Measurements from ENCODE around the gene SRM. TPM values are rescaled to one million over a fixed set of nuclear protein-coding genes. Genes with fewer than 3 reads are reported as not detected.
A peak's percentile ranks its signal among the peaks of the same experiment; 100 is the strongest.
"Not testable (repeated sequence)": the region's sequence is repeated elsewhere in the genome, so short reads cannot be mapped to it uniquely, and the experiment has no call there.

Gene SRM
- polyA plus RNA-seq, 1 experiment = 41.4 TPM

GRCh38 chr1:11041048-11041447 lies 18.8 kb downstream of the SRM start:
- Histone ChIP-seq H3K27ac (ENCODE audit: low read depth, low read length) (no peak overlapping the region), H3K4me3 (ENCODE audit: low read depth, low read length) (no peak overlapping the region), H3K9me3 (ENCODE audit: control insufficient read depth, insufficient read depth, low read length) (no peaks in the 10 kb centered on the region; the same call in 1 of the 2 replicates), H3K27me3 (ENCODE audit: control insufficient read depth, insufficient read depth, low read length) (peaks cover 8% of the 10 kb centered on the region)
- TF ChIP-seq CTCF (IDR thresholded peaks at IDR 0.05; ENCODE audit: low read depth, low read length) = no peak
- POLR2A ChIA-PET = no interaction called here
- no peak for DNase-seq (ENCODE audit: low read depth, low spot score)
- CTCF ChIA-PET = no interaction called here

GRCh38 chr1:11040105-11040429 lies 19.8 kb downstream of the SRM start:
- not testable (repeated sequence) for DNase-seq (ENCODE audit: low read depth, low spot score); H3K27ac ChIP-seq (ENCODE audit: low read depth, low read length)

DNA sequence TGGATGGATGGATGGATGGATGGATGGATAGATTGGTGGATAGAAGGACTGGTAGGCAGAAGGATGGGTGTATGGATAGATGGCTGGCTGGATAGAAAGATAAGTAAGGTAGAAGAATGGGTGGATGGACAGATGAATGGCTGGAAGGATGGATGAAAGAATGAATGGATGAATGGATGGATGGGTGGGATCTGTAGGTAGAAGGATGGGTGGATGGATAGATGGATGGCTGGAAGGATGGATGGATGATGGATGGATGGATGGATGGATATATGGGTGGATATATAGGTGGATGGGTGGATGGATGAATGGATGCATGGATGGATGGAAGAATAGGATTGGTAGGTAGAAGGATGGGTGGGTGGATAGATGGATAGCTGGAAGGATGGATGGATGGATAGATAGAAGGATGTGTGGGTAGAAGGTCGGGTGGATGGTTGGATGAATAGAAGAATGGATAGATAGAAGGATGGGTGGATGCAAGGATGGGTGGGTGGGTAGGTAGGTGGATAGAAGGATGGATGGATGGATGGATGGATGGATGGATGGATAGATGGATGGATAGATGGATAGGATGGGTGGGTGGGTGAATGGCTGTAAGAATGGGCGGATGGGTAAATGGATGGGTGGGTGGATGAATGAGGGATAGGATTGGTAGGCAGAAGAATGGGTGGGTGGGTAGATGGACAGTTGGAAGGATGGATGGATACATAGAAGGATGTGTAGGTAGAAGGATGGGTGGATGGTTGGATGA lies 20.3 kb downstream of the SRM start:
- no peaks in the 10 kb centered on the region; the same call in 1 of the 2 replicates for H3K9me3 ChIP-seq (ENCODE audit: control insufficient read depth, insufficient read depth, low read length)
- CTCF ChIA-PET = interaction anchor here (0.9 kb wide), 1 partner anchor 604 kb away, joined by 3 read pairs; no protein-coding TSS in a partner anchor
- no peak overlapping the region for H3K27ac ChIP-seq (ENCODE audit: low read depth, low read length)
- no peak overlapping the region for H3K4me3 ChIP-seq (ENCODE audit: low read depth, low read length)
- no peak for DNase-seq (ENCODE audit: low read depth, low spot score)
- no peak for TF ChIP-seq CTCF (IDR thresholded peaks at IDR 0.05; ENCODE audit: low read depth, low read length)
- H3K27me3 ChIP-seq (ENCODE audit: control insufficient read depth, insufficient read depth, low read length) = peaks cover 8% of the 10 kb centered on the region
- POLR2A ChIA-PET = no interaction called here

More at GRCh38 chr1:11040105-11040429, 19.8 kb downstream of the SRM start:
- POLR2A ChIA-PET; H3K4me3 ChIP-seq (ENCODE audit: low read depth, low read length); H3K9me3 ChIP-seq (ENCODE audit: control insufficient read depth, insufficient read depth, low read length); H3K27me3 ChIP-seq (ENCODE audit: control insufficient read depth, insufficient read depth, low read length): not testable (repeated sequence)
- CTCF ChIA-PET = interaction anchor here (0.9 kb wide), 1 partner anchor 603 kb away, joined by 3 read pairs; no protein-coding TSS in a partner anchor

GRCh38 chr1:11037740-11038182 lies 22.1 kb downstream of the SRM start:
- Histone ChIP-seq H3K27me3 (ENCODE audit: control insufficient read depth, insufficient read depth, low read length) (peaks cover 5% of the 10 kb centered on the region), H3K4me3 (ENCODE audit: low read depth, low read length) (no peak overlapping the region), H3K27ac (ENCODE audit: low read depth, low read length) (no peak overlapping the region), H3K9me3 (ENCODE audit: control insufficient read depth, insufficient read depth, low read length) (no peaks in the 10 kb centered on the region)
- CTCF ChIA-PET = interaction anchor here (0.6 to 3.0 kb wide), 88 partner anchors 9 to 1241 kb away, joined by 3 to 84 read pairs (median 6); partner anchors contain the start of genes ANGPTL7, CLCN6, EXOSC10 and FBXO2
- TF ChIP-seq CTCF (IDR thresholded peaks at IDR 0.05; ENCODE audit: low read depth, low read length) = peak; percentile 100
- POLR2A ChIA-PET = interaction anchor here (0.6 to 1.6 kb wide), 3 partner anchors 22 to 872 kb away, joined by 6 to 9 read pairs (median 6); partner anchors contain the start of genes SRM and TARDBP
- peak; percentile 77 for DNase-seq (ENCODE audit: low read depth, low spot score)

DNA sequence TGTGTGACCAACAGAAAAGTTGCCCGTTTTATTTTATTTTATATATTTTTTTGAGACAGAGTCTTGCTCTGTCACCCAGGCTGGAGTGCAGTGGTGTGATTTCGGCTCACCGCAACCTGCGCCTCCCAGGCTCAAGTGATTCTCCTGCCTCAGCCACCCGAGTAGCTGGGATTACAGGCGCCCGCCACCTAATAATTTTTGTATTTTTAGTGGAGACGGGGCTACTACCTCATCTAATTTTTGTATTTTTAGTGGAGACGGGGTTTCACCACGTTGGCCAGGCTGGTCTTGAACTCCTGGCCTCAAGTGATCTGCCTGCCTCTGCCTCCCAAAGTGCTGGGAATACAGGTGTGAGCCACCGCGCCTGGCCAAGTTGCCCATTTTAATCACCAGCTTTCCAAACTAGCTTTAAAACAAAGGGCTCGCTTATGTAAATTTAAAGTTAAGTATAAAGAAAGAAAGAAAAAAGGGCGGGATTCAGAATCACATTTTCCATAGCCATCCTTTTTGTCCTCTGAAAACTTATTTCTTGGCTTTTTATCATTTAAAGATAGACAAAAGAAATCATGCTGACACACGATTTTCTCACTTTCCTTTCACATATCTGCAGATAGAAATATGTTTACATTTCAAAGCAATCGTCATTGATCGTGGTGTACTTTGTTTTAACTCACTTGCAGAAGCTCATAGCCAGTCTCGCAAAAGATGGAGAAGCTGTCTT lies 22.6 kb downstream of the SRM start:
- not testable (repeated sequence) for H3K27ac ChIP-seq (ENCODE audit: low read depth, low read length); H3K9me3 ChIP-seq (ENCODE audit: control insufficient read depth, insufficient read depth, low read length); H3K27me3 ChIP-seq (ENCODE audit: control insufficient read depth, insufficient read depth, low read length); H3K4me3 ChIP-seq (ENCODE audit: low read depth, low read length); DNase-seq (ENCODE audit: low read depth, low spot score)
- ChIA-PET CTCF (interaction anchor here (0.6 to 3.0 kb wide), 76 partner anchors 7 to 1242 kb away, joined by 3 to 84 read pairs (median 7); partner anchors contain the start of genes ANGPTL7, CLCN6, EXOSC10 and FBXO6), POLR2A (interaction anchor here (1.6 kb wide), 2 partner anchors 23 to 25 kb away, joined by 6 read pairs; partner anchors contain the start of genes SRM and TARDBP)
